K562 (cell line): ENCODE data around the gene BEX3. TPM values are rescaled to one million over a fixed set of nuclear protein-coding genes. Genes with fewer than 3 reads are reported as not detected.

Experiments
- ATAC-seq: fragments of 200-7000 bp; cut with Tn5 transposase; 3 replicates; pipeline ENCODE4 v1.9.1; 2020; ENCODE audit warnings: moderate library complexity
- BruUV-seq: library from RNA; stranded (reverse); fragments of 400-500 nt; replicated peaks from 2 replicates; lab custom pipeline; 2021; lab: Mats Ljungman, UMichigan
- CTCF ChIA-PET: fragments of 300-600 bp; formaldehyde crosslinking; extraction: SDS; loops from one replicate; lab custom pipeline; 2021; ENCODE audit warnings: low intra/inter-chr PET ratio; lab: Yijun Ruan, JAX
- POLR2A ChIA-PET: fragments of 300-600, 350-650 bp; sonication (Branson Sonifier 250); formaldehyde crosslinking; extraction: SDS; loops from one replicate; lab custom pipeline; 2021; ENCODE audit warnings: antibody characterized with exemption, inconsistent platforms; lab: Yijun Ruan, JAX
- DNase-seq, 4 experiments: peaks; one replicate each; pipeline versions ENCODE4 v3.0.0 to v3.0.0-alpha.2; 2011 to 2018; ENCODE audit warnings: low spot score in 3 of 4, mixed read lengths in 3 of 4; ENCODE audit errors: extremely low read depth in 1 of 4
- FAIRE-seq: peaks from 2 replicates; lab custom pipeline; 2011; peaks lifted over from hg19 to GRCh38; lab: Jason Lieb, UNC
- H2AFZ ChIP-seq: 2 replicates; pipeline ENCODE4 v1.6.0; 2011; ENCODE audit warnings: low read depth, low read length, control low read depth, inconsistent platforms
- H3K27ac ChIP-seq: fragments of 200-600 bp; 3 replicates; pipeline ENCODE4 v1.8.0; 2011; ENCODE audit warnings: low read depth, mild to moderate bottlenecking, control low read depth, inconsistent platforms, low read length, moderate library complexity, mixed read lengths; ENCODE audit errors: extremely low read depth
- H3K27me3 ChIP-seq, 2 experiments: fragments of 300-600 bp in 1 of 2; 2 replicates in 1 of 2; 3 replicates in 1 of 2; pipeline versions ENCODE4 v1.6.0 to v1.8.0; 2011; ENCODE audit warnings: inconsistent platforms in 2 of 2, low read length in 2 of 2, mild to moderate bottlenecking in 1 of 2, mixed read lengths in 1 of 2, moderate library complexity in 1 of 2; ENCODE audit not compliant: control insufficient read depth in 2 of 2, insufficient read depth in 2 of 2
- H3K36me3 ChIP-seq: fragments of 300-600 bp; 3 replicates; pipeline ENCODE4 v1.8.0; 2011; ENCODE audit warnings: mild to moderate bottlenecking, low read length, inconsistent platforms; ENCODE audit not compliant: control insufficient read depth, insufficient read depth
- H3K4me1 ChIP-seq, 2 experiments: fragments of 200-600 bp in 1 of 2; replicated peaks in 1 of 2; 2 replicates in 1 of 2; 3 replicates in 1 of 2; pipeline versions ENCODE4 v1.5.1 to v1.8.0; 2011; ENCODE audit warnings: inconsistent platforms in 2 of 2, low read length in 2 of 2, mild to moderate bottlenecking in 1 of 2, mixed read lengths in 1 of 2, moderate library complexity in 1 of 2; ENCODE audit not compliant: control insufficient read depth in 2 of 2, insufficient read depth in 2 of 2
- H3K4me2 ChIP-seq: 2 replicates; pipeline ENCODE4 v1.6.1; 2011; ENCODE audit warnings: low read length, control low read depth, inconsistent platforms, mixed read lengths; ENCODE audit not compliant: insufficient read depth
- H3K4me3 ChIP-seq: fragments of 200-600 bp; sonication (generic), shearing (Covaris generic); 2 replicates; pipeline ENCODE4 v1.5.1; 2016; ENCODE audit warnings: control low read depth, inconsistent platforms
- H3K79me2 ChIP-seq: fragments of 200-600 bp; 3 replicates; pipeline ENCODE4 v1.8.0; 2011; ENCODE audit warnings: low read length, inconsistent platforms; ENCODE audit not compliant: control insufficient read depth, insufficient read depth
- H3K9ac ChIP-seq, 2 experiments: 2 replicates each; pipeline versions ENCODE4 v1.6.0 to v1.6.1; 2011; ENCODE audit warnings: low read depth in 2 of 2, low read length in 2 of 2, control low read depth in 1 of 2, inconsistent platforms in 1 of 2, mild to moderate bottlenecking in 1 of 2, mixed read lengths in 1 of 2; ENCODE audit not compliant: insufficient read depth in 1 of 2
- H3K9me1 ChIP-seq: one replicate; pipeline ENCODE4 v1.6.0; 2011; ENCODE audit warnings: inconsistent platforms, mild to moderate bottlenecking, low read length, moderate library complexity; ENCODE audit not compliant: control insufficient read depth, insufficient read depth
- H3K9me3 ChIP-seq: replicated peaks from 2 replicates; pipeline ENCODE4 v1.5.1; 2011; ENCODE audit warnings: low read depth, low read length, inconsistent platforms; ENCODE audit not compliant: control insufficient read depth, insufficient read depth
- H4K20me1 ChIP-seq: replicated peaks from 2 replicates; pipeline ENCODE4 v1.6.1; 2011; ENCODE audit warnings: low read length, inconsistent platforms, mixed read lengths; ENCODE audit not compliant: control insufficient read depth, insufficient read depth
- ARNT ChIP-seq, 2 experiments: fragments of 450-650 bp; IDR thresholded peaks; 2 replicates each; pipeline ENCODE4 v1.6.1; 2016; ENCODE audit warnings: mild to moderate bottlenecking in 1 of 2
- CHD4 ChIP-seq: fragments of 200-600 bp; sonication (generic); IDR thresholded peaks from 3 replicates; pipeline ENCODE4 v1.6.1; 2012; ENCODE audit warnings: low read depth, mild to moderate bottlenecking, mixed read lengths, low read length, inconsistent platforms; ENCODE audit not compliant: insufficient read depth, insufficient replicate concordance, poor library complexity, severe bottlenecking
- HNRNPH1 ChIP-seq: fragments of 200-400 bp; formaldehyde crosslinking; optimal IDR thresholded peaks from 2 replicates; pipeline ENCODE3; 2017; ENCODE audit warnings: low read depth, mild to moderate bottlenecking, low read length, moderate library complexity
- MYC ChIP-seq, 2 experiments: fragments of 250-450 bp in 1 of 2; sonication (Bioruptor Pico) in 1 of 2; IDR thresholded peaks; 2 replicates each; pipeline versions ENCODE4 v1.5.1 to v1.6.1; 2012 to 2021; ENCODE audit warnings: low read depth in 2 of 2, borderline replicate concordance in 1 of 2, improper control_type of control experiment in 1 of 2, low read length in 1 of 2, mild to moderate bottlenecking in 1 of 2, moderate library complexity in 1 of 2
- POLR2A ChIP-seq: fragments of 450-650 bp; conservative IDR thresholded peaks from 2 replicates; pipeline ENCODE4 v1.6.1; 2016
- RFX1 ChIP-seq: fragments of 450-650 bp; IDR thresholded peaks from 2 replicates; pipeline ENCODE4 v1.6.1; 2016; ENCODE audit warnings: mild to moderate bottlenecking, moderate library complexity
- ZNF77 ChIP-seq: fragments of 250-450 bp; sonication (Bioruptor Pico); IDR thresholded peaks from 2 replicates; pipeline ENCODE4 v1.5.0; 2020
- ZNF79 ChIP-seq: fragments of 250-450 bp; sonication (Bioruptor Pico); IDR thresholded peaks from 2 replicates; pipeline ENCODE4 v1.4.0; 2020; ENCODE audit warnings: low read depth, mild to moderate bottlenecking, moderate library complexity
- ZZZ3 ChIP-seq: fragments of 450-650 bp; IDR thresholded peaks from 2 replicates; pipeline ENCODE4 v1.6.1; 2016; ENCODE audit warnings: antibody characterized with exemption, mild to moderate bottlenecking, moderate library complexity
- WGBS: fragments of 100-300 bp; shearing (Covaris generic); methylation state at CpG from one replicate; pipeline ENCODE4 v1.1.6; 2016; ENCODE audit warnings: low coverage, mixed read lengths; ENCODE audit not compliant: insufficient coverage; ENCODE audit errors: missing lambda C conversion rate; 5-methylcytosine and 5-hydroxymethylcytosine counted together
- in situ Hi-C: fragments of 300-500 bp; cut with MboI; formaldehyde crosslinking; loops from 4 replicates; pipeline ENCODE4 v1.15.0; 2018; ENCODE audit warnings: inconsistent platforms, mixed read lengths
- intact Hi-C: fragments of 100-400 bp; cut with micrococcal nuclease; formaldehyde crosslinking; loops from 2 replicates; pipeline ENCODE4 v1.14.2; 2022
- polyA plus RNA-seq, 8 experiments: library from polyadenylated mRNA; depleted of rRNA in 4 of 8; stranded (reverse) in 5 of 8; unstranded in 3 of 8; fragments of >200 nt; fragmentation: Nextera tagmentation in 2 of 8; fragmentation: Illumina TruSeq in 1 of 8; extraction: Ambion mirVana in 2 of 8; extraction: Trizol in 1 of 8; gene quantifications; 2 replicates each; pipeline versions ENCODE4 v1.2.1 to v1.2.3, GENCODE V29; 2011 to 2014; ENCODE audit warnings: inconsistent platforms in 1 of 8, missing spikeins in 1 of 8
- total RNA-seq, 7 experiments: library from RNA; depleted of rRNA in 6 of 7; stranded (reverse); fragments of >200 nt in 6 of 7; fragmentation: Illumina TruSeq in 2 of 7; extraction: Trizol in 2 of 7; gene quantifications; 2 replicates each; pipeline versions ENCODE4 v1.2.1 to v1.2.3, GENCODE V29; 2011 to 2021; ENCODE audit warnings: low replicate concordance in 1 of 7
- TF ChIP-seq, protein P1 (sequence below): sonication (generic); IDR thresholded peaks from 2 replicates; pipeline ENCODE4 v1.6.1; 2016
- TF ChIP-seq, protein P2 (sequence below): fragments of 450-650 bp; IDR thresholded peaks from 2 replicates; pipeline ENCODE4 v1.6.1; 2016; ENCODE audit warnings: antibody characterized with exemption
- TF ChIP-seq, protein P3 (sequence below): fragments of 450-650 bp; conservative IDR thresholded peaks from 2 replicates; pipeline ENCODE4 v1.6.1; 2016; ENCODE audit warnings: missing genetic modification characterization, low read depth, mild to moderate bottlenecking, missing compliant biosample characterization, moderate library complexity
- TF ChIP-seq, protein P4 (sequence below): fragments of 250-450 bp; sonication (Bioruptor Pico); IDR thresholded peaks from 2 replicates; pipeline ENCODE4 v1.5.0; 2021

Gene BEX3
- total and polyA plus RNA-seq, 9 of the 15 experiments (the other 6 are each of a cell fraction or from before 2014, with no cell fraction given) = 0.21 to 0.47 TPM; not detected in 7

DNA sequence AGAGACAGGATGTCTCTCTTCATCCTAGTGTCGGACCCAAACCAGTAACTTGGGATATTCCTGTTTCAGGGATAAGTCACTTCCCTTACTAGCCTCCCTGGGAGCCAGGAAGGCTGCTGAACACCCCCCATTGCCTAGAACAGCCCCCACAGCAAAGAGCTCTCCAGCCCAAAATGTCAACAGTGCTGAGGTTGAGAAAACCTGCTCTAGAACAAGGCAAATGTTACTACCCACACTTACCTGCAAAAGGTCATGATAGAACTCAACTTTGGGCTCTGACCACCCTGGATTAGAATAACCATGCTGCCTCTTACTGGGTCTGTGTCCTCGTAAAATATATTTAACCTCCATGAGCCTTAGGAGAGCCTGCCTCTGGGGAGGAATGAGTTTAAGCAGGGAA, 20.3 kb downstream of the BEX3 start:
- BruUV-seq = no TSS peak
- POLR2A ChIA-PET = no interaction called here
- DNase-seq = no peak
- 38% methylated on average over 2 of the region's 2 CpGs for WGBS
- no peak for TF ChIP-seq POLR2A
- TF ChIP-seq, protein P1, sequence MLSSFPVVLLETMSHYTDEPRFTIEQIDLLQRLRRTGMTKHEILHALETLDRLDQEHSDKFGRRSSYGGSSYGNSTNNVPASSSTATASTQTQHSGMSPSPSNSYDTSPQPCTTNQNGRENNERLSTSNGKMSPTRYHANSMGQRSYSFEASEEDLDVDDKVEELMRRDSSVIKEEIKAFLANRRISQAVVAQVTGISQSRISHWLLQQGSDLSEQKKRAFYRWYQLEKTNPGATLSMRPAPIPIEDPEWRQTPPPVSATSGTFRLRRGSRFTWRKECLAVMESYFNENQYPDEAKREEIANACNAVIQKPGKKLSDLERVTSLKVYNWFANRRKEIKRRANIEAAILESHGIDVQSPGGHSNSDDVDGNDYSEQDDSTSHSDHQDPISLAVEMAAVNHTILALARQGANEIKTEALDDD = no peak
- TF ChIP-seq ZZZ3 = no peak
- TF ChIP-seq MYC (IDR thresholded peaks at IDR 0.05; ENCODE audit: low read depth, low read length) = no peak
- no peak for TF ChIP-seq MYC (CRISPR knock-in tag; IDR thresholded peaks at IDR 0.05; ENCODE audit: borderline replicate concordance, low read depth)
- TF ChIP-seq ARNT (IDR thresholded peaks at IDR 0.05) = no peak
- no peak for TF ChIP-seq ZNF79 (CRISPR knock-in tag)
- no peak for TF ChIP-seq RFX1
- TF ChIP-seq, protein P2, sequence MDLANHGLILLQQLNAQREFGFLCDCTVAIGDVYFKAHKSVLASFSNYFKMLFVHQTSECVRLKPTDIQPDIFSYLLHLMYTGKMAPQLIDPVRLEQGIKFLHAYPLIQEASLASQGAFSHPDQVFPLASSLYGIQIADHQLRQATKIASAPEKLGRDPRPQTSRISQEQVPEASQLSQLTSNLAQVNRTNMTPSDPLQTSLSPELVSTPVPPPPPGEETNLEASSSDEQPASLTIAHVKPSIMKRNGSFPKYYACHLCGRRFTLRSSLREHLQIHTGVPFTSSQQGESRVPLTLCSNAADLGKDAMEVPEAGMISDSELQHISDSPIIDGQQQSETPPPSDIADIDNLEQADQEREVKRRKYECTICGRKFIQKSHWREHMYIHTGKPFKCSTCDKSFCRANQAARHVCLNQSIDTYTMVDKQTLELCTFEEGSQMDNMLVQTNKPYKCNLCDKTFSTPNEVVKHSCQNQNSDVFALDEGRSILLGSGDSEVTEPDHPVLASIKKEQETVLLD = no peak
- TF ChIP-seq, protein P3, sequence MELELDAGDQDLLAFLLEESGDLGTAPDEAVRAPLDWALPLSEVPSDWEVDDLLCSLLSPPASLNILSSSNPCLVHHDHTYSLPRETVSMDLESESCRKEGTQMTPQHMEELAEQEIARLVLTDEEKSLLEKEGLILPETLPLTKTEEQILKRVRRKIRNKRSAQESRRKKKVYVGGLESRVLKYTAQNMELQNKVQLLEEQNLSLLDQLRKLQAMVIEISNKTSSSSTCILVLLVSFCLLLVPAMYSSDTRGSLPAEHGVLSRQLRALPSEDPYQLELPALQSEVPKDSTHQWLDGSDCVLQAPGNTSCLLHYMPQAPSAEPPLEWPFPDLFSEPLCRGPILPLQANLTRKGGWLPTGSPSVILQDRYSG (tag) = no peak
- no peak for TF ChIP-seq CHD4
- TF ChIP-seq HNRNPH1 = no peak
- TF ChIP-seq, protein P4, sequence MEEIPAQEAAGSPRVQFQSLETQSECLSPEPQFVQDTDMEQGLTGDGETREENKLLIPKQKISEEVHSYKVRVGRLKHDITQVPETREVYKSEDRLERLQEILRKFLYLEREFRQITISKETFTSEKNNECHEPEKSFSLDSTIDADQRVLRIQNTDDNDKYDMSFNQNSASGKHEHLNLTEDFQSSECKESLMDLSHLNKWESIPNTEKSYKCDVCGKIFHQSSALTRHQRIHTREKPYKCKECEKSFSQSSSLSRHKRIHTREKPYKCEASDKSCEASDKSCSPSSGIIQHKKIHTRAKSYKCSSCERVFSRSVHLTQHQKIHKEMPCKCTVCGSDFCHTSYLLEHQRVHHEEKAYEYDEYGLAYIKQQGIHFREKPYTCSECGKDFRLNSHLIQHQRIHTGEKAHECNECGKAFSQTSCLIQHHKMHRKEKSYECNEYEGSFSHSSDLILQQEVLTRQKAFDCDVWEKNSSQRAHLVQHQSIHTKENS (CRISPR knock-in tag) = no peak
- no peak for TF ChIP-seq ZNF77 (CRISPR knock-in tag)
- in situ Hi-C loops = no loop called here
- Histone ChIP-seq H3K36me3 (no peaks in the 10 kb centered on the region), H3K27ac (no peak overlapping the region), H3K9me1 (no peaks in the 10 kb centered on the region), H4K20me1 (no peaks in the 10 kb centered on the region), H3K4me3 (no peak overlapping the region), H3K79me2 (no peaks in the 10 kb centered on the region), H2AFZ (no peak overlapping the region), H3K9me3 (no peaks in the 10 kb centered on the region), H3K9ac (no peak overlapping the region), H3K4me1 (peaks cover 0 to 11% of the 10 kb centered on the region in 2 experiments; a peak in 3 of 5 replicates), H3K4me2 (no peak overlapping the region), H3K27me3 (no peaks in the 10 kb centered on the region)
- FAIRE-seq = no peak
- CTCF ChIA-PET = no interaction called here
- ATAC-seq = no peak
- intact Hi-C loops = no loop called here
